AG10803 (cell line): ENCODE measurements around the gene EAF1.

Experiments
- DNase-seq: peaks from one replicate; pipeline ENCODE4 v3.0.0; 2010; ENCODE audit warnings: low read depth
- H3K4me3 ChIP-seq: 2 replicates; pipeline ENCODE4 v1.5.1; 2011; ENCODE audit warnings: mild to moderate bottlenecking, low read length, control low read depth
- CTCF ChIP-seq: conservative IDR thresholded peaks from 2 replicates; pipeline ENCODE4 v1.5.1; 2011; ENCODE audit warnings: mild to moderate bottlenecking, low read length, control low read depth, inconsistent platforms

Gene EAF1

GRCh38 chr3:15486020-15486419, 58.6 kb downstream of the EAF1 start:
- no peak overlapping the region for H3K4me3 ChIP-seq
- TF ChIP-seq CTCF, result no peak
- DNase-seq, result no peak

- no peak for TF ChIP-seq CTCF
- DNase-seq, result no peak
- no peak overlapping the region for H3K4me3 ChIP-seq
Measured at GRCh38 chr3:15486979-15487378, 59.6 kb downstream of the EAF1 start.

GRCh38 chr3:15488002-15488401, 60.6 kb downstream of the EAF1 start:
- H3K4me3 ChIP-seq, result no peak overlapping the region
- no peak for TF ChIP-seq CTCF
- DNase-seq, result no peak

GRCh38 chr3:15490158-15490557, 62.8 kb downstream of the EAF1 start:
- no peak overlapping the region for H3K4me3 ChIP-seq
- DNase-seq, result no peak
- TF ChIP-seq CTCF, result no peak

GRCh38 chr3:15491143-15491542, 63.7 kb downstream of the EAF1 start:
- no peak overlapping the region for H3K4me3 ChIP-seq
- no peak for TF ChIP-seq CTCF
- DNase-seq, result no peak
